Measurements from ENCODE around the gene PPP1R16B.

The PPP1R16B gene

DNA sequence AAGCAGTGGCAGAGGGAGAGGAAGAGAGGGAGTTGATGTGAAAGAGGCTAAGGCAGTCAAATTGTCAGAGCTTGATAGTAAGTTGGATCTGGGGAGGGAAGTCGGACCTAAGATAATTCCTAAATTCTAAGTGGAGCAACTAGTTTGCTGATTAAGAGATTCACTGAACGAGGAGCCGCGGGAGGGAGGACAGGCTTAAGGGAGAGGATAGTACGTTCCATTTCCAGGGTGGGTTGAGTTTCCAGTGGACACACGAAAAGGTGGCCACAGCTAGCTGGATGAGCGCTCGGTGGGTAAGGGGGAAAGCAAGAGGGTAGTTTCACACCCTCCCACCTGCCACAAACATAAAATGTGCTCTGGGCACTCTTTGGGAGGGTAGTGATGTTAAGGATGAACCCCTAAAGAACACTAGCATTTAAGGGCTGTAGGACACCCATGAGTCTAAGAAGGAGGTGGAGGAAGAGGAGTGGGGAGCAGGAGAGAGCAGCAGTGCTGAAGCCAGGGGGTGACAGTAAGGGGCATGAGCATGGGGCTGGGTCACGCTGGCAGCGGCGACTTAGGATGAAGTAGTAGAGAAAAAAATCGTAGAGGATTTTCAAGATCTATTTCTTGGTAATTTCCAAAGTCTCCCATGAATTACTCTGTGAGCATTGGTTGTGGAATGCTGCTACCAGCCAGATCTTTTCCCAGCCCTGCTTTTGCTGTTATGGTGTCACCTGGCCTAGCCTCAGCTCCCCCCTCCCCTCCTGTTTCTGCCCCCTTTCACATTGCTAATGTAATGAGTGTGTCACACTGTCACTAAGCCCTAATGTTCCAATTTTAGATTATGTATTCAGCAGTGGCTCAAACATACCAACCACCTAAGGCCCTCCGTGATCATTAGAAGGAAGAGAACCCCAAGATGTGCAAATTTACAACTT, 35.9 kb upstream of the PPP1R16B start:
- Histone ChIP-seq H4K20me1 (peaks cover 0 to 23% (median 0%) of the 10 kb centered on the region in 11 experiments; a peak in 5 of 22 replicates), H3K27me3 (no peaks in the 10 kb centered on the region), H3K9ac (no peak overlapping the region), H3K36me3 (peaks cover 90 to 100% (median 98%) of the 10 kb centered on the region in 11 experiments), H3K4me3 (no peak overlapping the region), H3K27ac (no peak overlapping the region), H3K4me2 (no peak overlapping the region), H3K4me1 (peaks cover 0 to 8% (median 5%) of the 10 kb centered on the region in 10 experiments; a peak in 9 of 20 replicates), H3K9me3 (replicated peaks in 1 of 11) (peaks cover 16 to 23% (median 18%) of the 10 kb centered on the region in 11 experiments)
- TF ChIP-seq Cebpa-rat (IDR thresholded peaks at IDR 0.05), result no peak

DNA sequence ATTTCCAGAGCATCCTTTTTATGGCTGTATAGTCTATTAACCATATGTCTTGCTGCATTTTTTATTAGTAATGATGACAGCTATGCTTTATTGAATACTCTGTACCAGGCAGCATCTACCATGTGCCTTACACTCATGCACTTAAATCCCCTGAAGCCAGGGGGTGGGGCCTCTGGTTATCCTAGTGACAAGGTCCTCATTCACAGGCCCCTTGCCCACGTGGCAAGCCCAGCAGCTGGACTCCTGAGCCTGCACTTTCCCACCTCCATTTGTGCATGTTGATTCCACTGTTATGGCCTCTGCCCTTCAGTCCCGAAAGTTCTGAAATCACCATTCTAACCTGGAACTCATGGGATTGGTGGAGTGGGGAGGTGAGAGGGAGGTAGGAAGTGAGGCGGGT, 35.0 kb upstream of the PPP1R16B start:
- H3K36me3 ChIP-seq, result peaks cover 92 to 100% (median 97%) of the 10 kb centered on the region in 11 experiments

DNA sequence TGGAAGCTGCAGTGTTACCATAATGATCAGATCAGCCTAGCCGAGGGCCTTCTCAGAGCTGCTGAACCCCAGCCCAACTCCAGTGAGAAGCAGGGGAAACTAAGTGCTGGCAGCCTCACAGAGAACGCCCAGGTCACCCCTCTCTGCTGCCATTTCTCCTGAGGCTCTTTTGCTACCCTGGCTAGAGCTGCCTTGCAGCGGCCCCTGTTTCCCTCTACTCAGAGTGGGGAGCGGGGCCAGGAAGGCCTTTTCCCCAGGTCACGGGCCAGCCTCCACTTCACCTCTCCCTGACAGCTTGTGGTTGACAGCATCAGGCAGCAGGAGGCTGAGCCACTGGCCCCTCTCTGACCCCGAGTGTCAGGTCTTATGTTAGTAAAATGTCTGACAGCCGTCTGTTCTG, 34.5 kb upstream of the PPP1R16B start:
- Histone ChIP-seq H3K4me1 (no peaks in the 10 kb centered on the region), H3K4me3 (no peak overlapping the region), H3K9me3 (replicated peaks in 1 of 11) (peaks cover 16 to 23% (median 18%) of the 10 kb centered on the region in 11 experiments), H3K27me3 (no peaks in the 10 kb centered on the region), H3K27ac (no peak overlapping the region), H3K9ac (no peak overlapping the region), H3K4me2 (no peak overlapping the region), H3K36me3 (peaks cover 89 to 100% (median 96%) of the 10 kb centered on the region in 11 experiments), H4K20me1 (peaks cover 0 to 20% (median 0%) of the 10 kb centered on the region in 11 experiments; a peak in 4 of 22 replicates)
- no peak for TF ChIP-seq Cebpa-rat (IDR thresholded peaks at IDR 0.05)

More for the DNA sequence above, 35.0 kb upstream of the PPP1R16B start:
- Histone ChIP-seq H3K9me3 (replicated peaks in 1 of 11) (peaks cover 16 to 23% (median 18%) of the 10 kb centered on the region in 11 experiments), H3K4me3 (no peak overlapping the region), H3K9ac (no peak overlapping the region), H3K27me3 (no peaks in the 10 kb centered on the region), H3K4me1 (no peaks in the 10 kb centered on the region), H4K20me1 (peaks cover 0 to 20% (median 0%) of the 10 kb centered on the region in 11 experiments; a peak in 4 of 22 replicates), H3K4me2 (no peak overlapping the region), H3K27ac (no peak overlapping the region)
- TF ChIP-seq Cebpa-rat (IDR thresholded peaks at IDR 0.05), result no peak

DNA sequence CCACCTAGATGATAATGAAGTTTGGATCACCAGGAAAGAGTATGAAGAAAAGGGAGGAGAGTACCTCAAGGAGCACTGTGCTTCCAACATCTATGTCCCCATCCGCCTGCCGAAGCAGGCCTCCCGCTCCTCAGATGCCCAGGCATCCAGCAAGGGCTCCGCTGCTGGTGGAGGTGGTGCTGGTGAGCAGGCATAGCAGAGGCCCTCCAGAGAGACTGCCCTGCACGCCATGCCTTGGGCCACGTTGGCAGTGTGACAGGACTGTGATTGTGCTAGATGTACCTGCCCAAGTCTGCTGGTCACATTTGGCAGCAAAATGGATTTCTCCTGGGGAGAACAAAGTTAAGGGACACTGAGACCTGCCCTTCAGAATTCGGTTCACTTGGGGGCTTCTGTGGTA, 33.9 kb upstream of the PPP1R16B start:
- Histone ChIP-seq H3K27ac (no peak overlapping the region), H3K9me3 (replicated peaks in 1 of 11) (peaks cover 16 to 23% (median 18%) of the 10 kb centered on the region in 11 experiments), H3K4me3 (no peak overlapping the region), H4K20me1 (peaks cover 0 to 20% (median 0%) of the 10 kb centered on the region in 11 experiments; a peak in 4 of 22 replicates), H3K27me3 (no peaks in the 10 kb centered on the region), H3K36me3 (peaks cover 82 to 100% (median 89%) of the 10 kb centered on the region in 11 experiments), H3K9ac (no peak overlapping the region), H3K4me1 (no peaks in the 10 kb centered on the region), H3K4me2 (no peak overlapping the region)
- TF ChIP-seq Cebpa-rat (IDR thresholded peaks at IDR 0.05), result no peak

DNA sequence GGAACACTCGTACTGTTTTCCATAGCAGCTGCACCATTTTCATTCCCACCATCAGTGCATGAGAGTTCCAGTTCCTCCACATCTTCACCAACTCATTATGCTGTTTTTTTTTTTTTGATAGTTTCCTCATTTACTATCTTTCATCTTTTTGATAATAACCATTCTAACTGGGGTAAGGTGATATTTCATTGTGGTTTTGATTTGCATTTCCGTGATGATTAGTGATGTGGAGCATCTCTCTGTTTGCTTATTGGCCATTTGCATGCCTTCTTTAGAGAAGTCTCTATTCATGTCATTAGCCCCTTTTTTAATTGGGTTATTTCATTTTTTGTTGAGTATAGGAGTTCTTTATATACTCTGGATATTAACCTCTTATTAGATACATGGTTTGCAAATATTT, 31.3 kb upstream of the PPP1R16B start:
- no peak overlapping the region for H3K4me3 ChIP-seq
- peaks cover 16 to 23% (median 18%) of the 10 kb centered on the region in 11 experiments for H3K9me3 ChIP-seq (replicated peaks in 1 of 11)
- no peaks in the 10 kb centered on the region for H3K27me3 ChIP-seq
- peaks cover 0 to 12% (median 0%) of the 10 kb centered on the region in 11 experiments; a peak in 3 of 22 replicates for H4K20me1 ChIP-seq
- H3K4me2 ChIP-seq, result no peak overlapping the region
- no peak overlapping the region for H3K9ac ChIP-seq
- H3K27ac ChIP-seq, result no peak overlapping the region
- no peak for TF ChIP-seq Cebpa-rat (IDR thresholded peaks at IDR 0.05)
- peaks cover 57 to 80% (median 64%) of the 10 kb centered on the region in 11 experiments for H3K36me3 ChIP-seq
- H3K4me1 ChIP-seq, result no peaks in the 10 kb centered on the region

DNA sequence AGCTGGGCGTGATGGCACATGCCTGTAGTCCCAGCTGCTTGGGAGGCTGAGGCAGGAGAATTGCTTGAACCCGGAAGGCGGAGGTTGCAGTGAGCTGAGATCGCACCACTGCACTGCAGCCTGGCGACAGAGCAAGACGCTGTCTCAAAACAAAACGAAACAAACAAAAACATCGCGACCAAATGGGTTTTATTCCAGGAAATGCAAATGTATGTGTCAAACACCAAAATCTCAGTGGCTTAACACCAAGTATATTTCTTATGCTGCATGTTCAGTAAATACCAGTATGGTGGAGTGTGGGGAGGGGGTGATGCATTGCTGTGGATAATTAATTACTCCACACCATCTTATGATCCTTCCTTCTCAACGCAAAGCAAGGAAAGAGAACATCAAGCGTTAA, 29.1 kb upstream of the PPP1R16B start:
- H3K4me1 ChIP-seq, result no peaks in the 10 kb centered on the region
- no peaks in the 10 kb centered on the region for H3K27me3 ChIP-seq
- H3K9me3 ChIP-seq (replicated peaks in 1 of 11), result peaks cover 16 to 23% (median 18%) of the 10 kb centered on the region in 11 experiments
- no peak overlapping the region for H3K4me3 ChIP-seq
- H3K27ac ChIP-seq, result no peak overlapping the region
- no peak overlapping the region for H3K9ac ChIP-seq
- H4K20me1 ChIP-seq, result peaks cover 0 to 4% (median 0%) of the 10 kb centered on the region in 11 experiments; a peak in 1 of 22 replicates
- TF ChIP-seq Cebpa-rat (IDR thresholded peaks at IDR 0.05), result no peak
- peaks cover 35 to 58% (median 44%) of the 10 kb centered on the region in 11 experiments for H3K36me3 ChIP-seq
- no peak overlapping the region for H3K4me2 ChIP-seq

DNA sequence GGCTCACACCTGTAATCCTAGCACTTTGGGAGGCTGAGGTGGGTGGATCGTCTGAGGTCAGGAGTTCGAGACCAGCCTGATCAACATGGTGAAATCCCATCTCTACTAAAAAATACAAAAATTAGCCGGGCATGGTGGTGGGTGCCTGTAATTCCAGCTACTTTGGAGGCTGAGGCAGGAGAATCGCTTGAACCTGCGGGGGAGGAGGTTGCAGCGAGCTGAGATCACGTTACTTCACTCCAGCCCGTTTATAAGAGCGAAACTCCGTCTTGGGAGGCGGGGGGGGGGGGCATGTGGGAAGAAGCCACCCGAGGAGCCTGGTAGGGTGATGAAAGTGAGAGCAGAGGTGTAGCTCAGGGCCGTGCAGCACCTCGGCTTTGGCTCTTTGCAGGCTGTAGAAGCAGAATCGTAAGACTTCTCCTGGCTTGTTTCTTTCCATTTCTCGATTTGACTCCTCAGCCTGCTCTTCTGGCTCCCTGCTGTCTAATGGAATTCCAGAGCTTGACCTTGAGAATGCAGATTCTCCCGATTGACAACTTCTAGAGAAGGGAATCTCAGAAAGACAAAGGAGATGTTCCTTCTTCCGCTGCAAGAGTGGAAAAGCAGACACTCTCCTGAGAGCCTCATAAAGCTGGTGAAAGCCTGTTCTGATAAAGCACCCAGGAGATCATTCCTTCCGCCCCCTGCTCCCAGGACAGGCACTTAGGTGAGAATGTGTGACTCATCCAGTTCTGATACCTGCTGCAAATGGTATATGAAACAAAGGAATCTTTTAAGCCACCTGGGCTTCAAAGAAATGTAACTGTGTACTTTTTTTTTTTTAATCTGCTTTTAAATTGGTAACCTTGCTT, 26.0 kb upstream of the PPP1R16B start:
- H3K27ac ChIP-seq, result no peak overlapping the region
- no peak overlapping the region for H3K4me3 ChIP-seq
- H3K27me3 ChIP-seq, result no peaks in the 10 kb centered on the region
- peaks cover 4 to 27% (median 13%) of the 10 kb centered on the region in 11 experiments; a peak in 21 of 22 replicates for H3K36me3 ChIP-seq
- no peak for TF ChIP-seq Cebpa-rat (IDR thresholded peaks at IDR 0.05)
- no peak overlapping the region for H3K9ac ChIP-seq
- H3K4me2 ChIP-seq, result no peak overlapping the region
- no peaks in the 10 kb centered on the region for H3K4me1 ChIP-seq
- no peaks in the 10 kb centered on the region for H4K20me1 ChIP-seq
- H3K9me3 ChIP-seq (replicated peaks in 1 of 11), result peaks cover 0 to 2% (median under 1%) of the 10 kb centered on the region in 11 experiments; a peak in 5 of 22 replicates

DNA sequence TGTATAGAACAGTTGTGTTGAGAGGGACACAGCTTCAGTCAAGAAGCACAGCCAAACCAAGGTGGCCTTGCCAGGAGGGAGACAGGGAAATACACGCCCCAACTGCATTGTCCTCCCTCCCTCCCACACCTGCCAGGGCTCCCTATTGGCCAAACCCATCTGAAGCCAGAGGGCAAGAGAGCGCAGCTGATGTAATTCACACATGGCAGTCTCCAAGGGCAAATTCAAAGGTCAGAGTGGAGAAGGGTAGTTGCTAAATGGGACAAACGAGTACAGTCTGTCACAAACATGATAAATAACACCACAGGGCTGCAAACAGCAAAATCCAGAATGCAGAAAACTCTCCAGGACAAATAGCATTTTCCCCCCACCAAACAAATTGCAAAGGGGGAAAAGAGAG, 23.2 kb upstream of the PPP1R16B start:
- Histone ChIP-seq H3K27ac (no peak overlapping the region), H3K4me3 (no peak overlapping the region), H3K4me1 (no peaks in the 10 kb centered on the region), H3K36me3 (0 out of 22 replicates have a peak, but pooled peaks cover 0 to under 1% (median 0%) of the 10 kb centered on the region in 11 experiments), H3K9ac (no peak overlapping the region), H3K27me3 (no peaks in the 10 kb centered on the region), H3K4me2 (no peak overlapping the region), H3K9me3 (replicated peaks in 1 of 11) (no peaks in the 10 kb centered on the region), H4K20me1 (no peaks in the 10 kb centered on the region)
- TF ChIP-seq Cebpa-rat (IDR thresholded peaks at IDR 0.05), result no peak

DNA sequence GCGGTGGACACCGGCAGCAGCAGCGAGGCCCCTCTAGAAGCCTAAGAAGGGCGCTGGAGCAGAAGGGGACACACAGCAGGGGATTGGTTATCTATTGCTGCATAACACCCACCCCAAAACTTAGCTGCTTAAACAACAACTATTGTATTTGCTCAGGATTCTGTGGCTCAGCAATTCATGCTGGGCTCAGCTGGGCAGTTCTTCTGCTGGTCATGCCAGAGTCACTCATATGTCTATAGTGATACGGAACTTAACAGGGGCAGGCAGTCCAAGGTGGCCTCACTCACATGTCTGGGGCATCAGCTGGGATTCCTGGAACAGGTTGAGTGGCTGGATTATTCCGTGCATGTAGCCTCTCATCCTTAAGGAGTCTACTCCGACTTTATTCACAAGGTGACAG, 17.6 kb upstream of the PPP1R16B start:
- Histone ChIP-seq H4K20me1 (no peaks in the 10 kb centered on the region), H3K4me2 (no peak overlapping the region)
- no peak for TF ChIP-seq Cebpa-rat (IDR thresholded peaks at IDR 0.05)

More for the DNA sequence above, 17.6 kb upstream of the PPP1R16B start:
- H3K27ac ChIP-seq, result no peak overlapping the region
- no peaks in the 10 kb centered on the region for H3K27me3 ChIP-seq
- H3K9ac ChIP-seq, result no peak overlapping the region
- no peaks in the 10 kb centered on the region for H3K4me1 ChIP-seq
- no peak overlapping the region for H3K4me3 ChIP-seq
- peaks cover 0 to 10% (median 0%) of the 10 kb centered on the region in 11 experiments; a peak in 1 of 22 replicates for H3K9me3 ChIP-seq (replicated peaks in 1 of 11)
- no peaks in the 10 kb centered on the region for H3K36me3 ChIP-seq
